ENCODE measurements around the gene MTURN.

MTURN gene

GRCh38 chr7:30149640-30150272, 15.0 kb downstream of the MTURN start:
- no peak for TF ChIP-seq CTCF (IDR thresholded peaks at IDR 0.05; ENCODE audit: poor library complexity, severe bottlenecking)
- DNase-seq (ENCODE audit: low spot score) (no peak), ATAC-seq (ENCODE audit: low read depth) (no peak)
- Histone ChIP-seq H3K4me3 (ENCODE audit: severe bottlenecking) (no peak overlapping the region), H3K9me3 (ENCODE audit: severe bottlenecking) (no peaks in the 10 kb centered on the region), H3K27me3 (ENCODE audit: insufficient read depth, poor library complexity, severe bottlenecking) (no peaks in the 10 kb centered on the region), H3K4me1 (ENCODE audit: insufficient read depth, poor library complexity, severe bottlenecking) (peaks cover 12% of the 10 kb centered on the region), H3K27ac (ENCODE audit: poor library complexity, severe bottlenecking) (peak overlapping the region; percentile 21), H3K36me3 (ENCODE audit: low read depth) (no peaks in the 10 kb centered on the region; the same call in 1 of the 2 replicates)

GRCh38 chr7:30150711-30151110, 15.9 kb downstream of the MTURN start:
- Histone ChIP-seq H3K9me3 (ENCODE audit: severe bottlenecking) (no peaks in the 10 kb centered on the region), H3K4me1 (ENCODE audit: insufficient read depth, poor library complexity, severe bottlenecking) (peaks cover 12% of the 10 kb centered on the region), H3K27me3 (ENCODE audit: insufficient read depth, poor library complexity, severe bottlenecking) (no peaks in the 10 kb centered on the region), H3K27ac (ENCODE audit: poor library complexity, severe bottlenecking) (no peak overlapping the region), H3K36me3 (ENCODE audit: low read depth) (no peaks in the 10 kb centered on the region; the same call in 1 of the 2 replicates), H3K4me3 (ENCODE audit: severe bottlenecking) (no peak overlapping the region)
- ATAC-seq (ENCODE audit: low read depth) (no peak), DNase-seq (ENCODE audit: low spot score) (no peak)
- no peak for TF ChIP-seq CTCF (IDR thresholded peaks at IDR 0.05; ENCODE audit: poor library complexity, severe bottlenecking)

GRCh38 chr7:30154111-30154587, 19.4 kb downstream of the MTURN start:
- H3K4me3 ChIP-seq (ENCODE audit: severe bottlenecking), result no peak overlapping the region
- no peak for TF ChIP-seq CTCF (IDR thresholded peaks at IDR 0.05; ENCODE audit: poor library complexity, severe bottlenecking)
- H3K36me3 ChIP-seq (ENCODE audit: low read depth), result no peaks in the 10 kb centered on the region; the same call in 1 of the 2 replicates
- DNase-seq (ENCODE audit: low spot score) (no peak), ATAC-seq (ENCODE audit: low read depth) (no peak)
- H3K4me1 ChIP-seq (ENCODE audit: insufficient read depth, poor library complexity, severe bottlenecking), result peaks cover 3% of the 10 kb centered on the region
- no peaks in the 10 kb centered on the region for H3K9me3 ChIP-seq (ENCODE audit: severe bottlenecking)
- H3K27me3 ChIP-seq (ENCODE audit: insufficient read depth, poor library complexity, severe bottlenecking), result no peaks in the 10 kb centered on the region
- no peak overlapping the region for H3K27ac ChIP-seq (ENCODE audit: poor library complexity, severe bottlenecking)

- ATAC-seq (ENCODE audit: low read depth) (no peak), DNase-seq (ENCODE audit: low spot score) (no peak)
- H3K36me3 ChIP-seq (ENCODE audit: low read depth), result no peaks in the 10 kb centered on the region; the same call in 1 of the 2 replicates
- H3K9me3 ChIP-seq (ENCODE audit: severe bottlenecking), result no peaks in the 10 kb centered on the region
- H3K27me3 ChIP-seq (ENCODE audit: insufficient read depth, poor library complexity, severe bottlenecking), result no peaks in the 10 kb centered on the region
- H3K4me1 ChIP-seq (ENCODE audit: insufficient read depth, poor library complexity, severe bottlenecking), result no peaks in the 10 kb centered on the region
- H3K4me3 ChIP-seq (ENCODE audit: severe bottlenecking), result no peak overlapping the region
- TF ChIP-seq CTCF (IDR thresholded peaks at IDR 0.05; ENCODE audit: poor library complexity, severe bottlenecking), result no peak
- H3K27ac ChIP-seq (ENCODE audit: poor library complexity, severe bottlenecking), result no peak overlapping the region
These were observed 20.7 kb downstream of the MTURN start for GRCh38 chr7:30155481-30155880.

- no peak for ATAC-seq (ENCODE audit: low read depth)
- no peaks in the 10 kb centered on the region for H3K4me1 ChIP-seq (ENCODE audit: insufficient read depth, poor library complexity, severe bottlenecking)
- H3K9me3 ChIP-seq (ENCODE audit: severe bottlenecking), result no peaks in the 10 kb centered on the region
- no peak overlapping the region for H3K27ac ChIP-seq (ENCODE audit: poor library complexity, severe bottlenecking)
- DNase-seq (ENCODE audit: low spot score), result no peak
- H3K36me3 ChIP-seq (ENCODE audit: low read depth), result no peaks in the 10 kb centered on the region
- H3K27me3 ChIP-seq (ENCODE audit: insufficient read depth, poor library complexity, severe bottlenecking), result no peaks in the 10 kb centered on the region
- no peak for TF ChIP-seq CTCF (IDR thresholded peaks at IDR 0.05; ENCODE audit: poor library complexity, severe bottlenecking)
- no peak overlapping the region for H3K4me3 ChIP-seq (ENCODE audit: severe bottlenecking)
These were observed 22.4 kb downstream of the MTURN start for GRCh38 chr7:30157204-30157603.

Data from RWPE2 (cell line).